MV-4-11 (cell line): ENCODE measurements around the gene HECTD4.
"Not testable (repeated sequence)": the region's sequence is repeated elsewhere in the genome, so short reads cannot be mapped to it uniquely, and the experiment has no call there.

Experiments used
- DNase-seq: peaks from one replicate; lab custom pipeline; 2025; lab: John Stamatoyannopoulos, UW

HECTD4 gene

GRCh38 chr12:112381883-112382796 lies at the start of gene HECTD4:
Gene HECTD4 (minus strand): TSS chr12:112382431. CDS start chr12:112382128, 303 bp downstream.
- peak; percentile 82 for DNase-seq

GRCh38 chr12:112431965-112432364 lies 49.7 kb upstream of the HECTD4 start:
- no peak for DNase-seq

- DNase-seq: peak; percentile 58
Observed at GRCh38 chr12:112430929-112431328, 48.7 kb upstream of the HECTD4 start.

GRCh38 chr12:112427760-112428159 lies 45.5 kb upstream of the HECTD4 start:
- no peak for DNase-seq

- DNase-seq: no peak
Observed at GRCh38 chr12:112425582-112426382, 43.6 kb upstream of the HECTD4 start.

GRCh38 chr12:112424126-112424525 lies 41.9 kb upstream of the HECTD4 start:
- no peak for DNase-seq

- no peak for DNase-seq
Observed at GRCh38 chr12:112422531-112422930, 40.3 kb upstream of the HECTD4 start.

- no peak for DNase-seq
Observed at GRCh38 chr12:112421363-112421762, 39.1 kb upstream of the HECTD4 start.

GRCh38 chr12:112420740-112421139 lies 38.5 kb upstream of the HECTD4 start:
- no peak for DNase-seq

- peak; percentile 46 for DNase-seq
Observed at GRCh38 chr12:112419297-112420133, 37.3 kb upstream of the HECTD4 start.

- DNase-seq: peak; percentile 68
Observed at GRCh38 chr12:112418608-112419296, 36.5 kb upstream of the HECTD4 start, which contains the start of gene PTPN11. Gene PTPN11 (plus strand): TSS chr12:112418947. CDS start chr12:112419112, 165 bp downstream.

- no peak for DNase-seq
Observed at GRCh38 chr12:112418273-112418607, 36.0 kb upstream of the HECTD4 start.

GRCh38 chr12:112415457-112415856 lies 33.2 kb upstream of the HECTD4 start:
- DNase-seq: not testable (repeated sequence)

GRCh38 chr12:112413855-112414625 lies 31.8 kb upstream of the HECTD4 start:
- DNase-seq: peak; percentile 44

- DNase-seq: no peak
Observed at GRCh38 chr12:112409906-112410244, 27.6 kb upstream of the HECTD4 start.

- DNase-seq: peak; percentile 95
Observed at GRCh38 chr12:112409064-112409905, 27.1 kb upstream of the HECTD4 start, which contains the start of gene RPL6. Gene RPL6 (minus strand): TSS chr12:112409605. CDS start chr12:112408656, 949 bp downstream.

GRCh38 chr12:112408621-112409020 lies 26.4 kb upstream of the HECTD4 start:
- DNase-seq: no peak

GRCh38 chr12:112407683-112408082 lies 25.5 kb upstream of the HECTD4 start:
- DNase-seq: not testable (repeated sequence)
